Coronary artery (tissue), 2 donors: ENCODE results near the gene MAPK8IP2.
A peak's percentile ranks its signal among the peaks of the same experiment; 100 is the strongest.

ENCODE experiments used
- DNase-seq: peaks from one replicate; pipeline ENCODE4 v3.0.0-alpha.2; 2017; ENCODE audit warnings: low spot score
- H3K27ac ChIP-seq, 2 donors: fragments of 200-600 bp; sonication (generic); one replicate each; pipeline ENCODE4 v1.5.1; 2016 to 2019
- H3K4me3 ChIP-seq: fragments of 200-600 bp; sonication (generic); 2 replicates; pipeline ENCODE4 v1.5.1; 2016; ENCODE audit warnings: mild to moderate bottlenecking, moderate library complexity
- TF ChIP-seq, protein P1 (sequence below): fragments of 200-600 bp; sonication (generic); IDR thresholded peaks from one replicate; pipeline ENCODE4 v1.5.1; 2019; ENCODE audit warnings: antibody characterized with exemption

The MAPK8IP2 gene

DNA sequence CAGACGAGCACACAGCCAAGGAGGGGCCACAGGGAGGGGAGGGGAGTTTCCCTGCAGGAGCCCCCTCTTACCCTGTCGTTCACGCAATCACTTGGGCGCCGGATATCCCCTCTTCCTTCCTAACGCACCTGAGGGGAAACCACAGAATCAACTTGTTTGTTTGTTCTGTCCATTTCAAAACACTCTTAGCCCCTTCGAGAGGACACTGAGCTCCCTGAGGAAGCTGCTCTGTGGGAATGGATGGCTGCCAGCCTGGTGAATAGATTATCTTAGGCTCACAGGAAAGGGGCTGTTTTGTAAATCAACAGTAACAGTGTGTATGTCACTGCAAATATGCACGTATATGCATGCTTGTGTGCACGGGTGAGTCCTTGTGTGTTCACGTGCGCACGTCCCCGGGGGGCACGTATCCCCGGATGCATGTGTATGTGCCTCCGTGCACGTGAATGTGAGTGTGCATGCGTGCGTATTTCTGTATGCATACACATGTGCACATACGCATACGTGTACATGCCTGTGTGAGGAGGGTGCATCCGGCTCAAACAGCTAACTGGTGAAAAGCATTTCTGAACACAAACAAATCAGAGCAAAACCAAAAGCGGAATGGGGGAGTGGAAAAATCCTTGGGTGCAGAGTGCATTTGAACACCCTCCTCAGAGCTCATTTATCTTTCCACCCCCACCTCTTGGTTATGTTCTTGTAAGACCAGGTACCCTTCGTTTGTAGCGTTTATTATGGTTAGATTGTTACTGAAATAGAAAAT lies 20.2 kb downstream of the MAPK8IP2 start:
- TF ChIP-seq, protein P1, sequence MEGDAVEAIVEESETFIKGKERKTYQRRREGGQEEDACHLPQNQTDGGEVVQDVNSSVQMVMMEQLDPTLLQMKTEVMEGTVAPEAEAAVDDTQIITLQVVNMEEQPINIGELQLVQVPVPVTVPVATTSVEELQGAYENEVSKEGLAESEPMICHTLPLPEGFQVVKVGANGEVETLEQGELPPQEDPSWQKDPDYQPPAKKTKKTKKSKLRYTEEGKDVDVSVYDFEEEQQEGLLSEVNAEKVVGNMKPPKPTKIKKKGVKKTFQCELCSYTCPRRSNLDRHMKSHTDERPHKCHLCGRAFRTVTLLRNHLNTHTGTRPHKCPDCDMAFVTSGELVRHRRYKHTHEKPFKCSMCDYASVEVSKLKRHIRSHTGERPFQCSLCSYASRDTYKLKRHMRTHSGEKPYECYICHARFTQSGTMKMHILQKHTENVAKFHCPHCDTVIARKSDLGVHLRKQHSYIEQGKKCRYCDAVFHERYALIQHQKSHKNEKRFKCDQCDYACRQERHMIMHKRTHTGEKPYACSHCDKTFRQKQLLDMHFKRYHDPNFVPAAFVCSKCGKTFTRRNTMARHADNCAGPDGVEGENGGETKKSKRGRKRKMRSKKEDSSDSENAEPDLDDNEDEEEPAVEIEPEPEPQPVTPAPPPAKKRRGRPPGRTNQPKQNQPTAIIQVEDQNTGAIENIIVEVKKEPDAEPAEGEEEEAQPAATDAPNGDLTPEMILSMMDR: peak; percentile 77
- Histone ChIP-seq H3K27ac (no peak overlapping the region), H3K4me3 (peak overlapping the region; percentile 59)
- no peak for DNase-seq

DNA sequence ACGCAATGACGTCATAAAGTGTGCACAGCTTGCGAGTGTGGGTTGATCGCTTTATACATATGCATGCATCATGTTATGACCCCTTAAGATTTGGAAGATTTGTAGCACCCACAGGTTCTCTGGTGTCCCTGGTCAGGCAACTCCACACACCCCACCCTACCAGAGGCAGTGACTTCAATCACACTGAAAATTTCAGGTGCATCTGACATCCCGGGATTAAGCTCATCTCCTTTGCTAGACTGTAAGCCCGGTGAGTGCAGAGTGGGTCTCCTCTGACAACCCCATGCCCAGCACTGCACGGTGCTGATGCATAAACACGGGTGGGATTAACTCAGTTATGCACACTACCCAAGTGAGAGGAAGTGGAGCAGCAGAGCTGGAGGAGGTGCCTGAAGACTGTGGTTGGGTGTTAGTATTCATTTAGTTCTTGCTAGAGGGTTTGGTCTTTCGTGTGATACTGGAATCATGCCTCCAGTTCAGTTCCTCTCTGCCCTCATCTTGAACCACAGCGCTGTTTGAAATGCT lies 20.8 kb downstream of the MAPK8IP2 start:
- TF ChIP-seq, protein P1: no peak
- Histone ChIP-seq H3K27ac (no peak overlapping the region), H3K4me3 (no peak overlapping the region)
- no peak for DNase-seq

DNA sequence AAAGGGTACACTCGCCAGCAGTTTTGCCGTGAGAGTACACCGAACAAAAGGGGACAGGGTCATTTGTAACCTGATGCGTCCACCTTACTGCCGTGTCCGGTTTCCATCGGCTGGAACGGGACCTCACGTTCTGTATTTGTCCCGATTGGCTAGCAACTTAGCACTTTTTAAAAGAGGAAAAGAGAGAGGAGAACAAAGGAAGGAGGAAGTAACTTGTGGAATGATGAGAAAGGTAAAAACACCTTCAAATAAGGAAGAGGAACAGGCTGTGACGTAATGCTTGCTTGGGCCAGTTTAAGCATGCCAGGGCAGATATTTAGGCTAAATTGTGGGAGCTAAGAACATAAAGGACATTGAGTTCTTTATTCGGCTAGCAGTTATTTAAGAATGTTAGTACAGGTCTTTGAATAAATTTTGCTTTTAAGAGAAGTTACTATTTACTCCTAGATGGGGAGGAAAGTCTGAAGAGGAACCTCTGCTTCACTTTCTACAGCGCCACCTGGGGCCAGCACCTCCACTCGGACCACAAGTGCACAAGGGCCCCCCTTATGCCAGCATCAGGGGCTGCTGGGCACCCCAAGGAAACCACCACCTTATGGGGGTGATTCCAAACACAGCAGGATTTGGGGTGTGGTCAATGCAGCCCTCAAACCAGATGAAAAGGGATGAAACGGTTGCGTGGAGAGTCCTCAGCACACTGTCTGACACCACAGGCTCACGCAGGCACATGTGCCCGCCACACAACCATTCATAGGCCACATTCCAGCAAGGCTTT lies 21.5 kb downstream of the MAPK8IP2 start:
- Histone ChIP-seq H3K27ac (no peak overlapping the region), H3K4me3 (no peak overlapping the region)
- TF ChIP-seq, protein P1: no peak
- no peak for DNase-seq

DNA sequence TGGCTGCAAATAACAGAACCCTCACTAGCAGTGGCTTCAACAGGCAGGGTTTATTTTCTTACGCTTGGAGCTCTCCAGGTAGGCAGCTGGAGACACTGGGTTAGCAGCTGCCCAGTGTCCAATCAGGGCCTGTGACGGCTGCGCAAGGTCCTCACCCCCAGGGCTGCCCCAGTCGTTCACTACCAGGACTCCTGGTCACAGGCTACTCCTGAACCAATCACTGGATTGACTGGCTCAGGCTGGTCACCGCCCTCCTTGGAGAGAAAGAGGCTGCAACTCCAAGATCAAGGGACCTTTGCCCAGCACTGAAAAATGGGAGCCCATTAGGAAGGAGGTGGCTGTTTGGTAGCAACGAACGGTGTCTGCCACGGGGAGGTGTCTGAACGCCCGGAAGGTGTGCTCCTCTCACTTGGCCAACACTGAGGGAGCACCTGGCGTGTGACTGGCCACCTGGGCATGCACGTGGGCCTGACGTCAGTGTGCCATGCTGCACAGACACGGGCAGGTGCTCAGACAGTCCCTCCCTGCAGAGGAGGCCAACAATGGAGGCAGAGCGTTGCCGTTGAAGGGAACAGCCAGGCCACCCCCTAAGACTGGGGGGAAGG lies 22.2 kb downstream of the MAPK8IP2 start:
- DNase-seq: no peak
- TF ChIP-seq, protein P1: no peak
- H3K4me3 ChIP-seq: no peak overlapping the region
- no peak overlapping the region for H3K27ac ChIP-seq

DNA sequence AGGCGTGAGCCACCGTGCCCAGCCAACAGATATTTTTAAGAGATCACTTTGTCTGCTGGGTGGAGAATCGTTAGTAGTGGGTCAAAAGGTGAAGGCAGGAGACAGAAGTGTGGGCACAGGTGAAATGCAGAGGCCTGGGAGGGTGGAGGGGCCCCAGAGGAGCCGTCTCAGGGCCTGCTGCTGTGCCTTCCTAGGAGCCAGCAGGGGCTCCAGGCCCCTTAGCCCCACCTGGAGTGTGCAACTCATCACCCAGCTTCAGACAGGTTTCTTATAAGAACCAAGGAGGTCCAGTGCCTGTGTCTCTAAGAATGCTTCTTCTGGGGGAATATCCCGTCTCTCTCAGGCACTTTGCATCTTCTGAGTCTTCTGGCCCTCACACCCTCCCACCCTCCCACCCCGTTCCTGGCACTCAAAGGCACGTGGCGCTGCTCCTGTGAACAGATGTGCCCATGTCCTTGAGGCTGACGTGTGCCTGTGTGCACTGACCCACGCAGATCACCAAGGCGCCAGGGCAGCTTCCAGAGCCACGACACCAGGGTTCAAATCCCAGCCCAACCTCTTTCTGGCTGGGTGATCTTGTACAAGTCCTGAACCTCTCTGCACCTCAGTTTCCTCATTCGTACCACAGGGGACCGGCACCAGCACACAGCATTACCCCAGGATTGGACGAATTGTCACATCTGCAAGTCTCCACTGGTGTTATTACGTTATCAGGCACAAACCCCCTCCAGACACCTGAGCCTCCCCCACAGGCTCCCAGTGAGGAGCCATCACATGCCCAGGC lies 23.9 kb downstream of the MAPK8IP2 start:
- H3K27ac ChIP-seq: no peak overlapping the region
- H3K4me3 ChIP-seq: no peak overlapping the region
- no peak for DNase-seq
- TF ChIP-seq, protein P1: no peak

DNA sequence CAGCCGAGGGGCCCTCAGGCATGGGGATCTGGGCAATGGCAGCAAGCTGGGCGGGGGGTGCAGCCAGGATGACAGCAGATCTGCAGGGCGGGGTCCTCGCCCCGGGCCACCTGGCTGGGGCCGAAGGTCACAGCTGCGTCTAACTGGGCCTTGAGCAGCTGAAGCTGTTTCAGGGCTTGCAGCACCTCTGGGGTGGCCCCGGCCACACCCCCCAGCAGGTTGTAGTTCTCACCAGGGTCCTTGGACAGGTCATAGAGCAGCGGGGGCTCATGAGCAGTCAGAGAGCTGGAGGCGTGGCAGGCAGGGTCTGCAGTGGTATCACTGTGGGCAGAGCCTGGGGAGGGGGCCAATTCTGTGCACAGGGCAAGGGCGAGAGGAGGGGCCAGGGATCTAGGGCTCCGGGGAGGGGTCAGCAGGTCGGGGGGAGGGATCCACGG lies 24.6 kb downstream of the MAPK8IP2 start:
- no peak for DNase-seq
- TF ChIP-seq, protein P1: no peak
- no peak overlapping the region for H3K27ac ChIP-seq
- no peak overlapping the region for H3K4me3 ChIP-seq
